ENCODE measurements around the gene MYBPC2. TPM values are rescaled to one million over a fixed set of nuclear protein-coding genes. Genes with fewer than 3 reads are reported as not detected.

Gene MYBPC2
- total and polyA plus RNA-seq, 2 experiments from 2014 or later: not detected

DNA sequence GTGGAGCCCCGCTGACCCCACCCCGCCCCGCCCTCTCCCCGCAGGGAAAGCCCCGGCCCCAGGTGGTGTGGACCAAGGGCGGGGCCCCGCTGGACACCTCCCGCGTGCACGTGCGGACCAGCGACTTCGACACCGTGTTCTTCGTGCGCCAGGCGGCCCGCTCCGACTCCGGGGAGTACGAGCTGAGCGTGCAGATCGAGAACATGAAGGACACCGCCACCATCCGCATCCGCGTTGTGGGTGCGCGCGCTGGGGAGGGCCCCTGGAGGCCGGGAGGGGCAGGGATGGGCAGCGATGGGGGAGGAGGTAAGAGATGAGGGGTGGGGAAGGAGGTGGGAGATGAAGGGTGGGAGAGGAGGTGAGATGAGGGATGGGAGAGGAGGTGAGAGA is 26.4 kb downstream of the MYBPC2 start:
- no peaks in the 10 kb centered on the region for H3K9me2 ChIP-seq (ENCODE audit: insufficient read depth)
- H3K79me2 ChIP-seq (ENCODE audit: insufficient read depth): no peaks in the 10 kb centered on the region

DNA sequence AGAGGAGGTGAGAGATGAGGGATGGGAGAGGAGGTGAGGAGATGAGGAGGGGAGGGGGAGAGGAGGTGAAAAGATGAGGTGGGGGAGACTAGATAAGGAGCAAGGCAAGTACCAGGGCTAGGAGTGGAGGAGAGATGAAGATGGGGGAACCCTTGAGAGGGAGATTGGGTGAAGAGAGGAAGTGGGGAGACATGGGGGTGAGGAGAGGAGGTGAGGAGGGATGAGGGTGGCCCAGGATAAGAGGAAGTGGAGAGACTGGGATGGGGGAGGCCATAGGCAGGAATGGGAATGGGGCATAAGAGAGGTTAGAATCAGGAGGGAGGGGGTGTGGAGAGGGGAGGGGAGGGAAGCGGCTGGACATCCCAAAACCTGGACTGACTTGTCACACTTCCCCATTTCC is 26.9 kb downstream of the MYBPC2 start:
- no peak overlapping the region for H3K4me3 ChIP-seq
- H3K27ac ChIP-seq: no peak overlapping the region
- TF ChIP-seq EZH2phosphoT487 (IDR thresholded peaks at IDR 0.05; ENCODE audit: insufficient read depth, low read depth): no peak
- TF ChIP-seq EZH2 (IDR thresholded peaks at IDR 0.05; ENCODE audit: insufficient read depth, poor library complexity, severe bottlenecking): no peak
- 0% methylated on average over 1 of the region's 1 CpG; no CpG with 5 or more reads in 1 of the 2 experiments for WGBS, 2 experiments (ENCODE audit: low coverage in 1 of 2, low lambda C conversion rate in 2 of 2, missing lambda C conversion rate in 2 of 2)
- H3K9me2 ChIP-seq (ENCODE audit: insufficient read depth): no peaks in the 10 kb centered on the region
- H2AFZ ChIP-seq: no peak overlapping the region
- peaks cover 9% of the 10 kb centered on the region for H3K27me3 ChIP-seq (replicated peaks; ENCODE audit: insufficient read depth)
- H3K79me2 ChIP-seq (ENCODE audit: insufficient read depth): no peaks in the 10 kb centered on the region
- no peaks in the 10 kb centered on the region for H4K20me1 ChIP-seq (ENCODE audit: insufficient read depth)
- in situ Hi-C loops (cut with MboI): no loop called here
- no peaks in the 10 kb centered on the region for H3K9me3 ChIP-seq (ENCODE audit: low read depth)
- no peak overlapping the region for H3K9ac ChIP-seq
- H3K36me3 ChIP-seq (ENCODE audit: low read depth): no peaks in the 10 kb centered on the region
- no peaks in the 10 kb centered on the region for H3K4me1 ChIP-seq (ENCODE audit: insufficient read depth)
- DNase-seq: no peak
- no peaks in the 10 kb centered on the region for H3F3A ChIP-seq (ENCODE audit: insufficient read depth)
- no peak overlapping the region for H3K4me2 ChIP-seq (ENCODE audit: unreplicated experiment)

More for the DNA sequence above, 26.4 kb downstream of the MYBPC2 start:
- H3K27ac ChIP-seq: no peak overlapping the region
- H2AFZ ChIP-seq: no peak overlapping the region
- H3F3A ChIP-seq (ENCODE audit: insufficient read depth): no peaks in the 10 kb centered on the region
- in situ Hi-C loops (cut with MboI): no loop called here
- TF ChIP-seq EZH2phosphoT487 (IDR thresholded peaks at IDR 0.05; ENCODE audit: insufficient read depth, low read depth) (no peak), EZH2 (IDR thresholded peaks at IDR 0.05; ENCODE audit: insufficient read depth, poor library complexity, severe bottlenecking) (no peak)
- H3K4me1 ChIP-seq (ENCODE audit: insufficient read depth): no peaks in the 10 kb centered on the region
- H3K9me3 ChIP-seq (ENCODE audit: low read depth): no peaks in the 10 kb centered on the region
- H3K27me3 ChIP-seq (replicated peaks; ENCODE audit: insufficient read depth): peaks cover 9% of the 10 kb centered on the region
- WGBS, 2 experiments (ENCODE audit: low coverage in 1 of 2, low lambda C conversion rate in 2 of 2, missing lambda C conversion rate in 2 of 2): 52% methylated on average over 29 of the region's 32 CpGs; no CpG with 5 or more reads in 1 of the 2 experiments
- no peak overlapping the region for H3K4me2 ChIP-seq (ENCODE audit: unreplicated experiment)
- H4K20me1 ChIP-seq (ENCODE audit: insufficient read depth): no peaks in the 10 kb centered on the region
- H3K9ac ChIP-seq: no peak overlapping the region
- H3K4me3 ChIP-seq: no peak overlapping the region
- DNase-seq: no peak
- H3K36me3 ChIP-seq (ENCODE audit: low read depth): no peaks in the 10 kb centered on the region

DNA sequence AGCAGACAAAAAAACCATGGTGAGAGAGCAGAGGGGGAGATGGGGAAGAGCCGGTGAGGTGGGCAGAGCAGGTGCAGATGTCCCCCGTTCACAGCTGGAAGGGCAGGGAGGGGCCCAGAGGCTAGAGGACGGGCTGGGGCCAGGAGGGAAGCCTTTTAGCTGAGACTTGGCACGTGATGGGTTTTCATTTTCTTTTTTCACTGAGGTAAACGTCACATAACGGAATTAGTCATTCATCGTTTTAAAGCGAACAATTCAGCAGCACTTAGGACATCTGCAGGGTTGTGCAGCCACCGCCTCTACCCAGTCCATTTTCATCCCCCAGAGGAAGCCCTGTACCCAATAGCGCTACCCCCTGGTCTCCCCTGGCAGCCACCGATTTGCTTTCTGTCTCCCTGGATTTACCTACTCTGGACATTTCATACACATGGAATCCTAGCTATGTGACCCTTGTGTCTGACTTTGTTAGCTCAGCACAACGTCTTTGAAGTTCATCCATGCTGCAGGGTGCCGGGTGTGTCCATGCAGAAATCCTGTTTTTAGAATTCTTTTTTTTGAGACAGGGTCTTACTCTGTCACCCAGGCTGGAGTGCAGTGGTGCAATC is 27.6 kb downstream of the MYBPC2 start:
- DNase-seq: peak; percentile 71
- Histone ChIP-seq H3K27ac (no peak overlapping the region), H3K4me1 (ENCODE audit: insufficient read depth) (no peaks in the 10 kb centered on the region), H2AFZ (no peak overlapping the region), H3K9me3 (ENCODE audit: low read depth) (no peaks in the 10 kb centered on the region), H3K36me3 (ENCODE audit: low read depth) (no peaks in the 10 kb centered on the region), H3K27me3 (replicated peaks; ENCODE audit: insufficient read depth) (peaks cover 9% of the 10 kb centered on the region), H3K79me2 (ENCODE audit: insufficient read depth) (no peaks in the 10 kb centered on the region), H3K9ac (no peak overlapping the region), H3K4me2 (ENCODE audit: unreplicated experiment) (no peak overlapping the region), H4K20me1 (ENCODE audit: insufficient read depth) (no peaks in the 10 kb centered on the region), H3K4me3 (no peak overlapping the region), H3K9me2 (ENCODE audit: insufficient read depth) (no peaks in the 10 kb centered on the region), H3F3A (ENCODE audit: insufficient read depth) (no peaks in the 10 kb centered on the region)
- TF ChIP-seq EZH2 (IDR thresholded peaks at IDR 0.05; ENCODE audit: insufficient read depth, poor library complexity, severe bottlenecking) (no peak), EZH2phosphoT487 (IDR thresholded peaks at IDR 0.05; ENCODE audit: insufficient read depth, low read depth) (no peak)
- 2 to 4% methylated on average over 12 to 13 of the region's 13 CpGs for WGBS, 2 experiments (ENCODE audit: low coverage in 1 of 2, low lambda C conversion rate in 2 of 2, missing lambda C conversion rate in 2 of 2)
- in situ Hi-C loops (cut with MboI): no loop called here

DNA sequence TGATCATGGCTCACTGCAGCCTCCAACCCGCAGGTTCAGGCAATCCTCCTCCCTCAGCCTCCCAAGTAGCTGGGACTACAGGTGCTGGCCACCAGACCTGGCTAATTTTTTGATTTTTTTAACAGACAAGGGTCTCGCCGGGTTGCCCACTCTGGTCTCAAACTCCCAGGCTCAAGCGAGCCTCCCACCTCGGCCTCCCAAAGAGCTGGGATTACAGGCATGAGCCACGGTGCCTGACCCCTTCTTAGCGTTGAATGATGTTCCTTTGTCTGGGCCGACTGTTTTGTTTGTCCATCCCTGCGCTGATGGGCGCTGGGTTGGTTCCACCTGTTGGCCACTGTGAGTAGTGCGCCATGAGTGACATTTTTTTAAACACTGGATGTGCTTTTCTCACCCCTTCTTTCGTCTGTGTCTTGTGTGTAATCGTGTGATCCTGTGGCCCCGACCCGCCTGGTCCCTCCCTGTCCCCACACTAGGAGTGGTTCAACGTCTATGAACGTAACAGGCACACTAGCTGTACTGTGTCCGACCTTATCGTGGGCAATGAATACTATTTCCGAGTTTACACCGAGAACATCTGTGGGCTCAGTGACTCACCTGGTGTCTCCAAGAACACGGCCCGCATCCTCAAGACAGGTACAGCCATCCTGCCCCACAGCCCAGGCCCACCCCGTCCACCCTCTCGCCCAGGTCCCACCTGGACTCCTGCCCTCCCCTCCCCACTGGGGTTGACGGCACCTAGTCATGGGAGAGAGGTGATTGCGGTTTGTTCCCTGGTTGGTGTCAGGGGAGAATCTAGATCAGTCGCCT is 28.6 kb downstream of the MYBPC2 start:
- WGBS, 2 experiments (ENCODE audit: low coverage in 1 of 2, low lambda C conversion rate in 2 of 2, missing lambda C conversion rate in 2 of 2): 23 to 24% methylated on average over 24 to 28 of the region's 28 CpGs
- Histone ChIP-seq H3K27ac (no peak overlapping the region), H3K4me2 (ENCODE audit: unreplicated experiment) (no peak overlapping the region), H3K4me3 (no peak overlapping the region), H3K9me2 (ENCODE audit: insufficient read depth) (no peaks in the 10 kb centered on the region), H3K36me3 (ENCODE audit: low read depth) (no peaks in the 10 kb centered on the region), H2AFZ (no peak overlapping the region), H3K79me2 (ENCODE audit: insufficient read depth) (no peaks in the 10 kb centered on the region), H3K9ac (no peak overlapping the region), H4K20me1 (ENCODE audit: insufficient read depth) (no peaks in the 10 kb centered on the region), H3K4me1 (ENCODE audit: insufficient read depth) (no peaks in the 10 kb centered on the region), H3K27me3 (replicated peaks; ENCODE audit: insufficient read depth) (peaks cover 9% of the 10 kb centered on the region), H3K9me3 (ENCODE audit: low read depth) (no peaks in the 10 kb centered on the region), H3F3A (ENCODE audit: insufficient read depth) (no peaks in the 10 kb centered on the region)
- peak; percentile 79 for DNase-seq
- in situ Hi-C loops (cut with MboI): no loop called here
- no peak for TF ChIP-seq EZH2phosphoT487 (IDR thresholded peaks at IDR 0.05; ENCODE audit: insufficient read depth, low read depth)
- no peak for TF ChIP-seq EZH2 (IDR thresholded peaks at IDR 0.05; ENCODE audit: insufficient read depth, poor library complexity, severe bottlenecking)

All from GM23248 (cell line).